DND-41 (cell line): Measurements from ENCODE around the gene MAPRE3.

Source experiments
- ATAC-seq: fragments of 200-7000 bp; cut with Tn5 transposase; 3 replicates; pipeline ENCODE4 v1.9.1; 2021; ENCODE audit warnings: low read depth; ENCODE audit not compliant: insufficient read depth
- DNase-seq: peaks from one replicate; pipeline ENCODE4 v3.0.0-alpha.2; 2020
- H2AFZ ChIP-seq: 2 replicates; pipeline ENCODE4 v1.6.0; 2012; ENCODE audit warnings: low read depth, low read length
- H3K27ac ChIP-seq: 2 replicates; pipeline ENCODE4 v1.5.1; 2012; ENCODE audit warnings: low read length, inconsistent platforms
- H3K27me3 ChIP-seq: fragments of 200-600 bp; sonication (generic); 2 replicates; pipeline ENCODE4 v1.6.0; 2012; ENCODE audit warnings: low read length, mild to moderate bottlenecking, inconsistent platforms; ENCODE audit not compliant: insufficient read depth, poor library complexity
- H3K36me3 ChIP-seq: 2 replicates; pipeline ENCODE4 v1.5.1; 2012; ENCODE audit warnings: low read length, inconsistent platforms; ENCODE audit not compliant: insufficient read depth
- H3K4me1 ChIP-seq: 2 replicates; pipeline ENCODE4 v1.5.1; 2012; ENCODE audit warnings: mild to moderate bottlenecking, low read length; ENCODE audit not compliant: insufficient read depth
- H3K4me2 ChIP-seq: 2 replicates; pipeline ENCODE4 v1.6.0; 2012; ENCODE audit warnings: mild to moderate bottlenecking, moderate library complexity, low read length, inconsistent platforms; ENCODE audit not compliant: insufficient read depth
- H3K4me3 ChIP-seq, 2 experiments: fragments of 200-600 bp in 1 of 2; shearing (Covaris generic) in 1 of 2; 2 replicates each; pipeline ENCODE4 v1.5.1; 2012 to 2016; ENCODE audit warnings: inconsistent platforms in 2 of 2, low read length in 2 of 2, mild to moderate bottlenecking in 2 of 2, low read depth in 1 of 2, moderate library complexity in 1 of 2
- H3K79me2 ChIP-seq: 2 replicates; pipeline ENCODE4 v1.6.0; 2012; ENCODE audit warnings: low read length, inconsistent platforms; ENCODE audit not compliant: insufficient read depth
- H3K9ac ChIP-seq: 2 replicates; pipeline ENCODE4 v1.6.0; 2012; ENCODE audit warnings: low read depth, mild to moderate bottlenecking, inconsistent platforms, low read length, moderate library complexity
- H3K9me3 ChIP-seq: 2 replicates; pipeline ENCODE4 v1.5.1; 2012; ENCODE audit warnings: low read length, moderate library complexity, mild to moderate bottlenecking, inconsistent platforms; ENCODE audit not compliant: insufficient read depth, severe bottlenecking
- H4K20me1 ChIP-seq: 2 replicates; pipeline ENCODE4 v1.6.0; 2012; ENCODE audit warnings: low read length; ENCODE audit not compliant: insufficient read depth
- CTCF ChIP-seq: IDR thresholded peaks from 2 replicates; pipeline ENCODE4 v1.5.1; 2012; ENCODE audit warnings: borderline replicate concordance, low read length, moderate library complexity, mild to moderate bottlenecking; ENCODE audit not compliant: poor library complexity, severe bottlenecking; ENCODE audit errors: extremely low read depth
- EZH2 ChIP-seq: IDR thresholded peaks from 3 replicates; pipeline ENCODE4 v1.6.1; 2012; ENCODE audit warnings: borderline replicate concordance, low read depth, mild to moderate bottlenecking, moderate library complexity, low read length, inconsistent platforms; ENCODE audit not compliant: severe bottlenecking

The MAPRE3 gene

GRCh38 chr2:26982102-26982742 is 11.8 kb downstream of the MAPRE3 start:
- Histone ChIP-seq H3K4me1 (no peaks in the 10 kb centered on the region), H3K27ac (no peak overlapping the region), H3K9ac (no peak overlapping the region), H3K79me2 (no peaks in the 10 kb centered on the region), H3K36me3 (no peaks in the 10 kb centered on the region), H3K4me2 (no peak overlapping the region), H3K27me3 (peaks cover 29% of the 10 kb centered on the region), H3K4me3 (no peak overlapping the region), H3K9me3 (no peaks in the 10 kb centered on the region), H4K20me1 (no peaks in the 10 kb centered on the region), H2AFZ (no peak overlapping the region)
- DNase-seq (peak; percentile 12), ATAC-seq (peak; percentile 81)
- TF ChIP-seq EZH2: no peak
- peak; percentile 47 for TF ChIP-seq CTCF

- Histone ChIP-seq H2AFZ (no peak overlapping the region), H3K27me3 (peaks cover 31% of the 10 kb centered on the region), H3K36me3 (no peaks in the 10 kb centered on the region), H3K4me2 (no peak overlapping the region), H3K9ac (no peak overlapping the region), H3K4me3 (no peak overlapping the region), H3K27ac (no peak overlapping the region), H3K4me1 (no peaks in the 10 kb centered on the region), H3K9me3 (no peaks in the 10 kb centered on the region), H3K79me2 (no peaks in the 10 kb centered on the region), H4K20me1 (no peaks in the 10 kb centered on the region)
- DNase-seq (no peak), ATAC-seq (no peak)
- no peak for TF ChIP-seq CTCF
- no peak for TF ChIP-seq EZH2
Observed at GRCh38 chr2:26983746-26984145, 13.3 kb downstream of the MAPRE3 start.

DNA sequence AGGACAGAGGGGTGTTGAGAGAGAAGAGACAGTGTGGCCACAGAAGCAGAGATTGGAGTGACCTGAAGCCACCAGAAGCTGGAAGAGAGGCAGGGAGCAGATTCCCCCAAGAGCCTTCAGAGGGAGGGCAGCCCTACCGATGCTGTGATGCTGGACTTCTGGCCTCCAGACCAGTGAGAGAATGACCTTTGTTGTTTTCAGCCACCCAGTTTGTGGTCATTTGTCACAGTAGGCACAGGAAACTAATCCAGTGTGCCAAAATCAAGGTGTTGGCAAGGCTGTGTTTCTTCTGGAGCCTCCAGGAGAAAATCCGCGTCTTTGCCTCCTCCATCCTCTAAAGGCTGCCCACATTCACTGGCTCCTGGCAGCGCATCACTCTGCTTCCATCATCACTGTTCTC is 15.4 kb downstream of the MAPRE3 start:
- no peak overlapping the region for H3K9ac ChIP-seq
- H3K4me3 ChIP-seq: no peak overlapping the region
- ATAC-seq (no peak), DNase-seq (no peak)
- no peak overlapping the region for H2AFZ ChIP-seq
- H3K36me3 ChIP-seq: no peaks in the 10 kb centered on the region
- no peaks in the 10 kb centered on the region for H4K20me1 ChIP-seq
- no peak overlapping the region for H3K27ac ChIP-seq
- no peaks in the 10 kb centered on the region for H3K79me2 ChIP-seq
- no peak for TF ChIP-seq CTCF
- TF ChIP-seq EZH2: no peak
- peaks cover 25% of the 10 kb centered on the region for H3K27me3 ChIP-seq
- no peaks in the 10 kb centered on the region for H3K9me3 ChIP-seq
- no peaks in the 10 kb centered on the region for H3K4me1 ChIP-seq
- no peak overlapping the region for H3K4me2 ChIP-seq
